CD4-positive, alpha-beta T cell treated with Interleukin-10 for 1 hour (primary cell): ENCODE measurements around the gene SDCBP2.

Experiments used
- DNase-seq: peaks from one replicate; pipeline ENCODE4 v3.0.0-alpha.2; 2020

Gene SDCBP2

GRCh38 chr20:1293641-1294379 lies 35.1 kb downstream of the SDCBP2 start:
- DNase-seq = no peak

GRCh38 chr20:1292620-1293019 lies 36.3 kb downstream of the SDCBP2 start:
- DNase-seq = no peak

- DNase-seq = no peak
Observed at GRCh38 chr20:1291191-1291741, 37.7 kb downstream of the SDCBP2 start.

- no peak for DNase-seq
Observed at GRCh38 chr20:1287787-1288569, 41.0 kb downstream of the SDCBP2 start.

- no peak for DNase-seq
Observed at GRCh38 chr20:1287306-1287705, 41.6 kb downstream of the SDCBP2 start.

GRCh38 chr20:1286267-1287024 lies 42.5 kb downstream of the SDCBP2 start:
- DNase-seq = peak; percentile 31

DNA sequence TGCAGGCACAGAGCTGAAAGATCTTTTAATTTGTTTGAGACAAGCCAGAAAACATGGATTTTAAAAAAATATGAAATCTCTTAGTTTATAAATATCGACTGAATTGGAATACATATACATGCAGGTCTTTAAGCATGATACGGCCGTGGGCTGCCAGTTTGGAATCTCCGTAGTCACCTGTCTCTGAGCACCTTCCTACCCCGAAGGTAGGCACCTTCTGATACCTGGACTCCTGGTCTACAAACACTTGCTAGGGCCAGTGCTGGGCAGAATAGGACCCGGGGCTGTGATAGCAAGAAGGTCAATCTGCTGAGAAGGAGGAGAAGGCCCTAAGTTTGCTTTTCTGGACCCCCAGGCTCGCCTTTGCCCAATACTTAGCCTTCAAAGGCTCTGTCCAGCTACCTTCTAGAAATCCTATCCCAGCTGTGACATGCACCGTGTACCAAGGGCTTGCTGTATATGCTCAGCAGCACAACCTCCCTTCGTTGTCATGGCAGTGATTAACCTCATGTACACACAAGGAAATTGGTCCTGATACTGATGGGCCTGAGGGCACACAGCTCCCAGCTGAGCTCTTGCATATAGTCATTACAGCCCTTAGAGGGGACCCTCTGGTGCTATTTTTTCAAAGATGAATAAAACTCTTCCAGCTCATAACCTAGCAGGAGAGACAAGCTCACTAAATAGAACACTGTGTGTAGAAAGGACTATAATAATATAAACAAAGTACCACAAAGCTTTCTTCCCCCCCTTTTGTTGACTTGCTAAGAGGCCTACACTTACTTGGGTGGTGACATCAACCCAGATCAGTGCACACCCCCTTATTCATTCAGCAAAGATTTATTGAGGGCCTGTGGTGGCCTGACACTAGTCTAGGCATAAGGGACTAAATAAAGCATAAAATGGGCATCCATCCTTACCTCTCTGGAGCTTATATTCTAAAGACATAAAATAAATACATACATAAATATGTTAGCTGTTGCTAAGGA lies 45.1 kb downstream of the SDCBP2 start:
- no peak for DNase-seq

- DNase-seq = no peak
Observed at GRCh38 chr20:1282966-1283365, 46.0 kb downstream of the SDCBP2 start.

DNA sequence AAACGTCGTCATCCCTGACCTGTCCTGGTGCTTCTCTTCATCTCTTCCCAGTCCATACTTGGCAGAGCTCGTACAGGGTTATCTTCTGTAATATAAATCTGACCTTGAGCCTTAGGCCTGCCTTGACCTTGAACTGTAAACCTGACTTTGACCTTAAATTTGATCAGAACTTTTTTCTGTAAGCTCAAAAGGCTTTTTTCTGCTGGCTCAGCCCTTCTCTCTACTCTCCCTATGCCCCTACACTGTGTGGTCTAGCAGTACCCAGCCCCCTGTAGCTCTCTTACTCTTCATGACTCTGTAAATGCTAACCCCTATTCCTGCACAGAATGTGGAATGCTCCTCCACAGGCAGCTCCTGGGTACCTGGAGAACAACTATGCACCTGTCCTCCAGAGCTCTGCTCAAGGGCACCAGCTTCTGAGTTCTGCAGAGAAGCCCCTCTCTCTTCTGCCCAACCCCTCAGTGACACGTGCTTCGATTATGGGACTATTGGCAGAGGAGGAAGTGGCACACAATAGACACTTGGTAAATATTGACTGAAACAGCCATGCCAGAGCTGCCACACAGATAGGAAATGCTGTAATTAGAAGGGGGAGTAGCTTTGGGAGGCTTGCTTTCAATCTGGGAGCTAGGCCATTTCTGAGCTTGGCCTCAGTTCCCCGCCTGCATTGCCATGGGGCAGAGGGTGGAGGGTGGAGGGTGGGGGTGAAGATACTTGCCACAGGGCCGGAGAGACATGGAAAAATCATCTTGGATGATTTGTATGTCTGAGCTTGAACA lies 47.5 kb downstream of the SDCBP2 start:
- DNase-seq = no peak

- no peak for DNase-seq
Observed at GRCh38 chr20:1280195-1281102, 48.5 kb downstream of the SDCBP2 start.

- DNase-seq = no peak
Observed at GRCh38 chr20:1278993-1279392, 49.9 kb downstream of the SDCBP2 start.

DNA sequence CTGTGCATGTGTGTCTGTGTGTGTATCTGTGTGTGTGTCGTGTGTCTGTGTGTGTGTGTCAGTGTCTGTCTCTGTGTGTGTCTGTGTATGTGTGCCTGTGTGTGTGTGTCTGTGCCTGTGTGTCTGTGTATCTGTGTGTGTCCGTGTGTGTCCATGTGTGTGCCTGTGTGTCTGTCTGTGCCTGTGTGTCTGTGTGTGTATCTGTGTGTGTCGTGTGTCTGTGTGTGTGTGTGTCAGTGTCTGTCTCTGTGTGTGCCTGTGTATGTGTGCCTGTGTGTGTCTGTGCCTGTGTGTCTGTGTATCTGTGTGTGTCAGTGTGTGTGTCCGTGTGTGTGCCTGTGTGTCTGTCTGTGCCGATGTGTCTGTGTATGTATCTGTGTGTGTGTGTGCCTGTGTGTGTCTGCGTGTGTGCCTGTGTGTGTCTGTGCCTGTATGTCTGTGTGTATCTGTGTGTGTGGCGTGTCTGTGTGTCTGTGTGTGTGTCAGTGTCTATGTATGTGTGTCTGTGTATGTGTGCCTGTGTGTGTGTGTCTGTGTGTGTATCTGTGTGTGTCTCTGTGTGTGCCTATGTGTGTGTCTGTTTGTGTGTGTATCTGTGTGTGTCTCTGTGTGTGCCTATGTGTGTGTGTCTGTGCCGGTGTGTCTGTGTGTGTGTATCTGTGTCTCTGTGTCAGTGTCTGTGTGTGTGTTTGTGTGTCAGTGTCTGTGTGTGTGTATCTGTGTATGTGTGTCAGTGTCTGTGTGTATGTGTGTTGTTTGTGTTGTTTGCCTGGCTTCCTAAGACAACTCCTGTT lies 51.2 kb downstream of the SDCBP2 start:
- DNase-seq = no peak

- DNase-seq = no peak
Observed at GRCh38 chr20:1275919-1276318, 53.0 kb downstream of the SDCBP2 start.

- no peak for DNase-seq
Observed at GRCh38 chr20:1274485-1275311, 54.2 kb downstream of the SDCBP2 start.

GRCh38 chr20:1273366-1273765 lies 55.6 kb downstream of the SDCBP2 start:
- no peak for DNase-seq

DNA sequence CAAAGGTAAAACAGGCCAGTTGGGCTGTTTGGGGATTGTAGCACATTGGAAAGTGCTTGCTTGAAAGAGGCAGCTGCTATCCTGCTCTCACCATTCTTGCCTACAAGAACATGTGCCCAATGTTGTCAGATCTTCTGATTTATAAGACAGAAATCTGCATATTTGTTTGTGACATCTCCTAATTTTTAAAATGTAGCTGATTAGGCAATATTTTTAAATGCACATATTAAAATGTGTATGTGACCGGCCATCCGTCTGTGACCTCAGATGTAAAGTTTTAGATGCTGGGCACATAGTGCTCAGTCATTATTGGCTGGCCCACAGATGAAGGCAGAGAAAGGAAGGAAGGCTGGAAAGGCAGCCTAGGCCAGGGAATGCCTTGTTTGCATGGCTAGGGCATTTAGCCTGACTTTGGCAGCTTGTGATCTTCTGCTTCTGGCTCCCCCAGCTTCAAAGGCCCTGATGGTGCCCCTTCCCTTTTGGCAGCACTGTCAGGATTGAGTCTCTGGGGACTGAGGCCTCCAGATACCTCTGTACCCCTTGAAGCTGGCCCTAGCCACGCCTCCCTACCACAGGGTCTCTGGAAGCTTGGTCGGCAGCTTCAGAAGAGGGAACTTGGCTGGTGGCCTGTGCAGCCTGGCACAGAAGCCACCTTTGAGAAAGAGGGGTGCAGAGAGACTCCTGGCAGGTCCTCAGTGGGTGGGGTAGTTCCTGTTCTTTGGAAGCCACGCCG lies 56.4 kb downstream of the SDCBP2 start:
- DNase-seq = no peak

DNA sequence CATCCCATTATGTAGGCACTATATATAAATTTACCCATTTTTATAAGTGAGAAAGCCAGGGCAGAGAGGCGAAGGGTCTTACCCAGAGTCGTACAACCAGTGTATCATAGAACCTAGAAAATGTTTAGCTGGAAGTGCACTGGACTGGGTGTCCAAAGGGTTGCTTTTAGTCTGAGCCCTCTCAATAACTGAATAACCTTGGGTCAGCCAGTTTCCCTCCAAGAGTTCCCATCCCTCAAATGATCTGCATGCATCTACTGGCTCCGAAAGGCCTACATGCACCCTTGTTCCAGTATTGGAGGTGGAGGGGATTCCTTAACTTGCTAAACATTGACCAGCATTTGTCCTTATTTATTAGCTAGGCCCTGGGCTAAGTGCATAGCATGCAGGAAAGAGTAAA lies 59.1 kb downstream of the SDCBP2 start:
- DNase-seq = no peak

GRCh38 chr20:1269235-1269634 lies 59.7 kb downstream of the SDCBP2 start:
- no peak for DNase-seq
